GM10248 (cell line): ENCODE results near the gene MPHOSPH6.

Experiments used
- CTCF ChIA-PET: fragments of 300-600 bp; sonication (Branson Sonifier 250); formaldehyde crosslinking; extraction: SDS; loops from one replicate; lab custom pipeline; 2021; ENCODE audit warnings: antibody characterized with exemption; lab: Yijun Ruan, JAX
- POLR2A ChIA-PET: fragments of 350-650 bp; sonication (Branson Sonifier 250); formaldehyde crosslinking; extraction: SDS; loops from one replicate; lab custom pipeline; 2020; ENCODE audit warnings: antibody characterized with exemption; lab: Yijun Ruan, JAX
- DNase-seq: peaks from one replicate; pipeline ENCODE4 v3.0.0; 2012; ENCODE audit errors: extremely low spot score
- TF ChIP-seq, protein P1 (sequence below): IDR thresholded peaks from 2 replicates; pipeline ENCODE4 v1.5.1; 2012; ENCODE audit warnings: mild to moderate bottlenecking, low read depth; ENCODE audit errors: extremely low read depth, missing control alignments, control extremely low read depth

Gene MPHOSPH6

DNA sequence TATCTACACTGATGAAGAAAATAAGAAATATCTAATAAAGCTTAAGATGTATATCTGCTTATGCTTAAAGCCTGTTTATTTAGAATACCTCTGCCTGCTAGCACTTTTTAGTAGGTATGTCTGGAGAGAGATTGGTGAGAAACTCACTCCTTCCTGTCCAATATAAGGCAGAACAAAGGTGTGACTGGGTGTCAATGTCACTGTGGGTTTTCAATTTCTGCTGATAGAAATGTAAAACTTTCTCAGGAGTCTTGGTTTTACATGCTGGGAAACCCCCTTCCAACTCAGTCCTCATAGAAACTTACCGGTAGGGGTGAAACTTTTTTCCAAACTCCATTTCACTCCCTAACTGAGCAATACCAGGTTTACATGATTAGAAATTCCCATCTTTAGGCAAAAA is 17.8 kb upstream of the MPHOSPH6 start:
- POLR2A ChIA-PET = no interaction called here
- CTCF ChIA-PET = no interaction called here
- DNase-seq = peak; percentile 22
- TF ChIP-seq, protein P1, sequence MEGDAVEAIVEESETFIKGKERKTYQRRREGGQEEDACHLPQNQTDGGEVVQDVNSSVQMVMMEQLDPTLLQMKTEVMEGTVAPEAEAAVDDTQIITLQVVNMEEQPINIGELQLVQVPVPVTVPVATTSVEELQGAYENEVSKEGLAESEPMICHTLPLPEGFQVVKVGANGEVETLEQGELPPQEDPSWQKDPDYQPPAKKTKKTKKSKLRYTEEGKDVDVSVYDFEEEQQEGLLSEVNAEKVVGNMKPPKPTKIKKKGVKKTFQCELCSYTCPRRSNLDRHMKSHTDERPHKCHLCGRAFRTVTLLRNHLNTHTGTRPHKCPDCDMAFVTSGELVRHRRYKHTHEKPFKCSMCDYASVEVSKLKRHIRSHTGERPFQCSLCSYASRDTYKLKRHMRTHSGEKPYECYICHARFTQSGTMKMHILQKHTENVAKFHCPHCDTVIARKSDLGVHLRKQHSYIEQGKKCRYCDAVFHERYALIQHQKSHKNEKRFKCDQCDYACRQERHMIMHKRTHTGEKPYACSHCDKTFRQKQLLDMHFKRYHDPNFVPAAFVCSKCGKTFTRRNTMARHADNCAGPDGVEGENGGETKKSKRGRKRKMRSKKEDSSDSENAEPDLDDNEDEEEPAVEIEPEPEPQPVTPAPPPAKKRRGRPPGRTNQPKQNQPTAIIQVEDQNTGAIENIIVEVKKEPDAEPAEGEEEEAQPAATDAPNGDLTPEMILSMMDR = no peak

DNA sequence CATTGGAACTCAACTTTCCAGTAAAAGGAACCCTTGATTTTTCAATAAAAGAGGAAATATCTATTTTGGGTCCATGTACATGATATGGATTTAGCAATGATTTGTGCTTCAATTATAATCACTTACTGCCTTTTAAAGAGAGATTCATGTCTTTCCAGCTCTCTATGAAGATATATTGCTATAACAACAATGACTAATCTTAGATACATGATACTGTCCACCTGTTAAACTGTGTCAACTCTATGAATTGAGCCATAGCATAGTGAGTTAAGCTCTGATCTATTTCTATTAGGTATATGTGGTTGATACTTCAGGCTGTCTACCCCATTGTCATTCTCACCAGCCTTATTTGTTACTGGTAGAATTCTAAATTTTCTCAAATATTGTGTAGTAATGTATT is 15.0 kb upstream of the MPHOSPH6 start:
- CTCF ChIA-PET = no interaction called here
- no peak for DNase-seq
- POLR2A ChIA-PET = no interaction called here
- TF ChIP-seq, protein P1 = no peak

DNA sequence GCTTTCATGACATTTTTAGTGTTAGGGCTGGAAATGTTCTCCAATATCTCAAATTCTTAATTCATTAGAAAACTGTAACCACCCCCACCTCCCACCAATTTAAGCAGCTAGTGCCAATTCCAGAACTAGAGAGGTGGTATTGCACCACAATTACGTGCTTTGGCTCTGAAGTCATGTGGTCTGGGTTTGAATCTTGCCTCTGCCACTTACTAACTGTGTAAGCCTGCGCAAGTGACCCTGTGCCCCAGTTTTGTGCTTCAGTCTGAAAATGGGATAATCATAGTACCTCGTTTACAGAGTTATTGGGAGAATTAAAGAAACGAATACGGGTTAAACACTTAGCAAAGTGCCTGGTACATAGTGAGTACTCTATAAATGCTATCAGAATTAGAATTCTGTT is 14.2 kb upstream of the MPHOSPH6 start:
- TF ChIP-seq, protein P1 = no peak
- DNase-seq = no peak
- POLR2A ChIA-PET = no interaction called here
- CTCF ChIA-PET = interaction anchor here (1.5 kb wide), 1 partner anchor 15 kb away, joined by 4 read pairs; the partner anchor contains the start of gene MPHOSPH6

DNA sequence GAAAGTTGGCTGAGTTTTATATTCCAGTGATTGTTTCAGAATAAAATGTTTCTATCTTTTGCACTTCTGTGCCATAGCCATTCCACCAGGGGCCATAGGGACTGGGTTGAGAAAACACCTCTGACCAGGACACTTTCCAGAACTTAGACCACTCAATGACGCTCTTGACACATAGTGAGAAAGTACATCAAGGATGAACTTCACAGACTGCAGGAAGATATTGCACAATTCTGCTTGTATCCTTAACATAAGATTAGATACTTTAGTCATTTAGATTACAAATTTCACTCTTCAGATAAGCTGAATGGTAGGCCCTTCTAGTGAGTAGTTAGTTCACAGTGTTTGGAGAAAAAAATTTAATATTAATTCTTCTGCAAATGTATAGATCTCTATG is 13.0 kb upstream of the MPHOSPH6 start:
- POLR2A ChIA-PET = no interaction called here

DNA sequence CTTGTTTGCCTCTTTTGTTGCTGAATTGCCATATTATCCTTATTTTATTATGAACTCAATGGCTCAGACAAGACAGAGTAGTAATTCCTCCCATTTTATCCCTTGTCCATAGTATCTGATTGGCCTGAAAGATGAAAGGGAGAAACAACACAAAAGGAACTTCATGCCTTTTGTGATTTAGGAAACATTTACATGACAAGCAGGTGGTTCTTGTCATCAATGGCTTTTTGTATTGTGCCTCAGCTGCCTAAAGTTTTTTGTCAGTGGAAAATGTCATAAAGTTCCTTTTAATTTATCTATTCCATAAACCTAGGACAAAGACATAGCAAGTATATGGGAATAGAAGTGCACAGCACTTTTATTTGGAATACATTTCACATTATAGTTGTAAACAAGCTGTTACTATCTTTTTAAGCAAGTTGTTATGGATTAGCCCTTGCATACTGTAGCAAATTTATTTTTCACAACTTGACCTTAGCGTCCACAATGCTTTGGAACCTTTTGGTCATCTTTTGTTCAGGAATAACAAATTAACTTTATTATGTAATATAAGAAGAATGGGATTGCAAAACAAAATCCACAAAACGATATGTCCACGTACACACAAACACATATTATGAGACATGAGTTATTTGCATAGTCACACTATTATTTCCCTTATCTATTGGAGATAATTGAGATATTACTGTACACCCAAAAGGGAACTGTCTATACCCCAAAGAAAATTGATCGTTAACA is 12.4 kb upstream of the MPHOSPH6 start:
- POLR2A ChIA-PET = no interaction called here
- CTCF ChIA-PET = interaction anchor here (1.5 kb wide), 1 partner anchor 13 kb away, joined by 4 read pairs; the partner anchor contains the start of gene MPHOSPH6
- no peak for DNase-seq
- TF ChIP-seq, protein P1 = no peak

More for the DNA sequence above, 13.0 kb upstream of the MPHOSPH6 start:
- no peak for DNase-seq
- CTCF ChIA-PET = interaction anchor here (1.5 kb wide), 1 partner anchor 13 kb away, joined by 4 read pairs; the partner anchor contains the start of gene MPHOSPH6
- TF ChIP-seq, protein P1 = no peak

DNA sequence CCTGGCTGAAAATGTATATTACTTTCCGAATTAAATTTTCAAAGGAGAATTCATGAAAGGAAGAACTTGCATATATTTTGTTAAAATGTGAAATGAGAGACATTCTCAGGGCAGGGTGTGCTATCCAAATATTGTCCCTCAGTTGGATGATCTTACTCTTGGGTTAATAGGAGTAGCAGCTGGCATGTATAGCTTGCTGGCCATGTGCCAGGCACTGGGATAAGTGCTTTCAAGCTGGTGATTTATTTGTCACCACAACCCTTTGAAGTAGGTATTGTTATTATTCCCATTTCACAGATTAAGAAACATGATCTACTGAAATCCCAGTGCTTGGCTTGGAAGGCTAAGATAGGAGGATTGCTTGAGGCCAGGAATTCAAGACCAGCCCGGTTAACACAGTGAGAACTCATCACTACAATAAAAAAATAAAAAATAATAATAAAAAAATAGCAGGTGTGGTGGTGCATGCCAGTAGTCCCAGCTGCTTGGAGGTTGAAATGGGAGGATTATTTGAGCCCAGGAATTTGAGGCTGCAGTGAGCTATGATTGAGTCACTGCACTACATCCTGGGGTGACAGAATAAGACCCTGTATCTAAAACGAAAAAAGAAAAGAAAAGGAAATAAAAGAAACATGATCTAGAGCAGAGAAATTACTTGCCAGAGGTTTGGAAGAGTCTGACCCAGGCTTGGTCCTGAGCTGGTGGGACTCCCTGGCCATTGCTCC is 11.6 kb upstream of the MPHOSPH6 start:
- TF ChIP-seq, protein P1 = no peak
- POLR2A ChIA-PET = no interaction called here
- CTCF ChIA-PET = no interaction called here
- no peak for DNase-seq
